ENCODE results near the gene RAPGEF1.

- TF ChIP-seq CTCF (conservative IDR thresholded peaks at IDR 0.05; ENCODE audit: low read depth in 2 of 2) (no peak), EZH2 (IDR thresholded peaks at IDR 0.05; ENCODE audit: low read depth, unreplicated experiment) (no peak), ZNF462 (CRISPR knock-in tag; IDR thresholded peaks at IDR 0.05) (no peak), POLR2AphosphoS5 (IDR thresholded peaks at IDR 0.05; ENCODE audit: low read depth) (no peak), EZH2phosphoT487 (IDR thresholded peaks at IDR 0.05; ENCODE audit: unreplicated experiment) (no peak)
Observed at GRCh38 chr9:131589993-131590392, 149.9 kb downstream of the RAPGEF1 start.
